Metanephros (tissue), 1 donor: ENCODE measurements around the gene CETN3. TPM values are rescaled to one million over a fixed set of nuclear protein-coding genes. Genes with fewer than 3 reads are reported as not detected.

ENCODE experiments used
- total RNA-seq: library from RNA; depleted of rRNA; stranded (reverse); fragments of >200 nt; gene quantifications from one replicate; pipeline ENCODE4 v1.2.3, GENCODE V29; 2014

The CETN3 gene
- 17.1 TPM for total RNA-seq

DNA sequence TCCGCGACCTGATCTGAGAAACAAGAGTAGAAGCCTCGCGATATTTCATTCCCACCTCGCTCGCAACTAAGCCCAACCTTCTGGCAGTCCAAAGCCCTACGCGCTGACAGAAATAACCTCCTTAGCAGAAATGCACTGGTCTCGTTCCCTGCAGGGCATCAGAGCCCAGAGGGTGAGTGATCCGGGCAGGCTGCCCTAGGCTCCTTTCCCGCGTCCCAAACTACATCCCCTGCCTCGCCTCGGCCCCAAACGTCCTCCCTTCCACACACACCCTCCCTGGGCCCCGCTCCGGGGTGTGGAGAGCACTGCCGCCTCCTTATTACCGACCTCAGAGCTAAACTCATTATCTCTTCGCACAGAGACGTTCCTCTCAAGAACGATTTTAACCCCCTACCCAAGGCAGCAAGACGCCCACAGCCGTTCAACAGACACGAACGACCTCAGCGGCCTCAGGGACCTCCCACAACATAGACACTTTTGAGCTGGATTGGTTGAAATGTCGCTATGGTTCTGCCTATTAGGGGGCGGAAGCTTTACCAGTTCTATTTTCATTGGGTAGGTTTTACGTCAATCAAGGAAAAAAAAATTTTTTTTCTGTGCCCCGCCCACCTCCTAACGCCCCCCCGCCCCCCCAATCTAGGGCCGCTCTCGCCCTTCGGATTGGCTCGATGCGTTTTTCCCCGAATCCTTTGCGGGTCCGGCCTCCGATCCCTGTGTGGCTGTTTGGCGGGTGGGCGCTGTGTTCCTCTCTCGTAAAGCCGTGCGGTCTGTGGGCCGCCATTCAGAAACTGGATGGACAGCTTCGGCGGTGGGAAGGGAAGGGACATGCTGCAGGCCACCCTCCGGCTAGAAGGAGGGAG is at the start of gene CETN3:
Gene CETN3 (minus strand): TSS at position 439 of the 860 bp plus-strand sequence. CDS start 95 bp downstream, at position 344.

Other genes with a start within 250 kb of the CETN3 start
- gene MBLAC2, start 65.0 kb upstream of the CETN3 start, total RNA-seq = 8.3 TPM
- gene POLR3G, start 65.1 kb upstream of the CETN3 start, total RNA-seq = 1.8 TPM
- 14.0 TPM for gene LYSMD3, start 119.8 kb upstream of the CETN3 start, total RNA-seq
- 14.5 TPM for gene ADGRV1, start 149.0 kb upstream of the CETN3 start, total RNA-seq